ENCODE data around the gene KCMF1.

- TF ChIP-seq KDM1A (IDR thresholded peaks at IDR 0.05; ENCODE audit: borderline replicate concordance) (no peak), CEBPB (IDR thresholded peaks at IDR 0.05; ENCODE audit: borderline replicate concordance in 1 of 2, low read depth in 2 of 2, low read length in 2 of 2) (no peak), CTCF (IDR thresholded peaks at IDR 0.05 in 2 of 3, conservative IDR thresholded peaks at IDR 0.05 in 1 of 3; ENCODE audit: control insufficient read depth in 2 of 3, extremely low read depth in 1 of 3, insufficient read depth in 1 of 3, low read depth in 3 of 3, low read length in 3 of 3) (no peak), SIX5 (IDR thresholded peaks at IDR 0.05; ENCODE audit: low read depth, low read length, severe bottlenecking) (no peak), EP300 (IDR thresholded peaks at IDR 0.05; ENCODE audit: borderline replicate concordance in 1 of 2, control insufficient read depth in 1 of 2, low read depth in 2 of 2, low read length in 2 of 2) (no peak), SREBF2 (IDR thresholded peaks at IDR 0.05; ENCODE audit: low read length) (no peak), NFIC (IDR thresholded peaks at IDR 0.05; ENCODE audit: low read depth, low read length) (no peak)
Measured at GRCh38 chr2:85042330-85042729, 71.4 kb downstream of the KCMF1 start.
